Fibroblast of lung (primary cell): ENCODE results near the gene HSPA13. TPM values are rescaled to one million over a fixed set of nuclear protein-coding genes. Genes with fewer than 3 reads are reported as not detected.
"Not testable (repeated sequence)": the region's sequence is repeated elsewhere in the genome, so short reads cannot be mapped to it uniquely, and the experiment has no call there.

Experiments used
- DNase-seq, 2 donors: peaks; one replicate each; pipeline versions ENCODE4 v3.0.0 to v3.0.0-alpha.2; 2010; ENCODE audit warnings: low read depth in 2 of 2
- H2AFZ ChIP-seq: 2 replicates; pipeline ENCODE4 v1.5.1; 2012; ENCODE audit warnings: low read length, control low read depth, inconsistent platforms
- H3K27ac ChIP-seq: 2 replicates; pipeline ENCODE4 v1.5.1; 2011; ENCODE audit warnings: low read length, control low read depth; ENCODE audit not compliant: insufficient read depth
- H3K27me3 ChIP-seq: 2 replicates; pipeline ENCODE4 v1.5.1; 2011; ENCODE audit warnings: mild to moderate bottlenecking, low read length; ENCODE audit not compliant: control insufficient read depth, insufficient read depth
- H3K36me3 ChIP-seq: 2 replicates; pipeline ENCODE4 v1.5.1; 2011; ENCODE audit warnings: low read length; ENCODE audit not compliant: control insufficient read depth, insufficient read depth
- H3K4me1 ChIP-seq: 2 replicates; pipeline ENCODE4 v1.5.1; 2011; ENCODE audit warnings: low read length; ENCODE audit not compliant: control insufficient read depth, insufficient read depth; ENCODE audit errors: extremely low read depth
- H3K4me2 ChIP-seq: 2 replicates; pipeline ENCODE4 v1.5.1; 2011; ENCODE audit warnings: low read length, control low read depth; ENCODE audit not compliant: insufficient read depth; ENCODE audit errors: extremely low read depth
- H3K4me3 ChIP-seq, 4 experiments: fragments of 200-600 bp in 1 of 4; sonication (generic) in 1 of 4; replicated peaks in 1 of 4; 2 replicates each; pipeline ENCODE4 v1.5.1; 2011 to 2016; ENCODE audit warnings: low read length in 4 of 4, low read depth in 3 of 4, mild to moderate bottlenecking in 3 of 4, control low read depth in 2 of 4, inconsistent platforms in 1 of 4, mixed read lengths in 1 of 4; ENCODE audit not compliant: insufficient read depth in 1 of 4; ENCODE audit errors: control extremely low read depth in 1 of 4
- H3K79me2 ChIP-seq: 2 replicates; pipeline ENCODE4 v1.5.1; 2012; ENCODE audit warnings: mild to moderate bottlenecking, low read length, inconsistent platforms; ENCODE audit not compliant: control insufficient read depth, insufficient read depth
- H3K9ac ChIP-seq: 2 replicates; pipeline ENCODE4 v1.5.1; 2011; ENCODE audit warnings: mild to moderate bottlenecking, low read length, control low read depth; ENCODE audit not compliant: insufficient read depth
- H3K9me3 ChIP-seq: 2 replicates; pipeline ENCODE4 v1.5.1; 2012; ENCODE audit warnings: low read depth, low read length; ENCODE audit not compliant: control insufficient read depth, insufficient read depth
- H4K20me1 ChIP-seq: 2 replicates; pipeline ENCODE4 v1.5.1; 2011; ENCODE audit warnings: low read length; ENCODE audit not compliant: control insufficient read depth, insufficient read depth; ENCODE audit errors: extremely low read depth
- EZH2 ChIP-seq: IDR thresholded peaks from 2 replicates; pipeline ENCODE4 v1.5.1; 2012; ENCODE audit warnings: low read length, control low read depth, mild to moderate bottlenecking; ENCODE audit errors: missing control alignments
- polyA plus RNA-seq, 2 donors: library from polyadenylated mRNA; depleted of rRNA in 1 of 2; stranded (reverse) in 1 of 2; unstranded in 1 of 2; fragments of >200 nt; gene quantifications; 2 replicates each; pipeline ENCODE4 v1.2.1, GENCODE V29; 2011 to 2012; ENCODE audit warnings: missing spikeins in 1 of 2
- total RNA-seq: library from RNA; depleted of rRNA; stranded (reverse); fragments of >200 nt; gene quantifications from 2 replicates; pipeline ENCODE4 v1.2.1, GENCODE V29; 2014
- TF ChIP-seq, protein P1 (sequence below), 2 donors: IDR thresholded peaks in 1 of 2; conservative IDR thresholded peaks in 1 of 2; 1 replicate in 1 of 2; 2 replicates in 1 of 2; pipeline ENCODE4 v1.5.1; 2011 to 2012; ENCODE audit warnings: low read length in 2 of 2, control low read depth in 1 of 2, inconsistent platforms in 1 of 2, low read depth in 1 of 2, mild to moderate bottlenecking in 1 of 2

Gene HSPA13
- total and polyA plus RNA-seq, 2 donors (not counting 1 experiment from before 2014, with no cell fraction given): 39.5 to 63.6 TPM

DNA sequence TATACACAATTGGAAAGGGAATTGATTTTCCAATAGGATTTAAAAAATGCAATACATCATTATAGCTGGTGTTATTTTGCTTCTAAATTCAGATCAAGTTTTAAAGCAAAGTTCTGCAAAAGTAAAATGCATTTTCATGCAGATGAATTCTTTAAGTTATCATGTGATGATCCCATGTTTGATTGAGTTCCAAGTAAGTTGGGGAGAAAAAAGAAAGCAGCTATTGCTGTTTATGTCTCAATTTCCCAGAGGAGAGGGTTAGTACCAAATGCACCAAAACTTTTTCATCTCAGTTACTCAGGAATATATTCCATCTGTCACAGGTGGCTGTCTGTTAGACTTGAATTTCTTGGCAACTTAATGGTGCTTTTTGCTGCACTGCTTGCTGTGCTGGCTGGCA is 29.7 kb downstream of the HSPA13 start:
- TF ChIP-seq, protein P1, sequence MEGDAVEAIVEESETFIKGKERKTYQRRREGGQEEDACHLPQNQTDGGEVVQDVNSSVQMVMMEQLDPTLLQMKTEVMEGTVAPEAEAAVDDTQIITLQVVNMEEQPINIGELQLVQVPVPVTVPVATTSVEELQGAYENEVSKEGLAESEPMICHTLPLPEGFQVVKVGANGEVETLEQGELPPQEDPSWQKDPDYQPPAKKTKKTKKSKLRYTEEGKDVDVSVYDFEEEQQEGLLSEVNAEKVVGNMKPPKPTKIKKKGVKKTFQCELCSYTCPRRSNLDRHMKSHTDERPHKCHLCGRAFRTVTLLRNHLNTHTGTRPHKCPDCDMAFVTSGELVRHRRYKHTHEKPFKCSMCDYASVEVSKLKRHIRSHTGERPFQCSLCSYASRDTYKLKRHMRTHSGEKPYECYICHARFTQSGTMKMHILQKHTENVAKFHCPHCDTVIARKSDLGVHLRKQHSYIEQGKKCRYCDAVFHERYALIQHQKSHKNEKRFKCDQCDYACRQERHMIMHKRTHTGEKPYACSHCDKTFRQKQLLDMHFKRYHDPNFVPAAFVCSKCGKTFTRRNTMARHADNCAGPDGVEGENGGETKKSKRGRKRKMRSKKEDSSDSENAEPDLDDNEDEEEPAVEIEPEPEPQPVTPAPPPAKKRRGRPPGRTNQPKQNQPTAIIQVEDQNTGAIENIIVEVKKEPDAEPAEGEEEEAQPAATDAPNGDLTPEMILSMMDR (conservative IDR thresholded peaks at IDR 0.05 in 1 of 2, IDR thresholded peaks at IDR 0.05 in 1 of 2; ENCODE audit: low read depth in 1 of 2, low read length in 2 of 2): no peak
- TF ChIP-seq EZH2: no peak
- no peaks in the 10 kb centered on the region for H3K27me3 ChIP-seq
- no peak overlapping the region for H3K9ac ChIP-seq
- H3K4me3 ChIP-seq: no peak overlapping the region
- H3K36me3 ChIP-seq: no peaks in the 10 kb centered on the region
- H2AFZ ChIP-seq: no peak overlapping the region
- DNase-seq: no peak
- no peaks in the 10 kb centered on the region for H3K79me2 ChIP-seq
- no peak overlapping the region for H3K4me2 ChIP-seq
- no peaks in the 10 kb centered on the region for H3K4me1 ChIP-seq
- no peaks in the 10 kb centered on the region for H4K20me1 ChIP-seq
- H3K9me3 ChIP-seq: no peaks in the 10 kb centered on the region
- H3K27ac ChIP-seq: no peak overlapping the region

DNA sequence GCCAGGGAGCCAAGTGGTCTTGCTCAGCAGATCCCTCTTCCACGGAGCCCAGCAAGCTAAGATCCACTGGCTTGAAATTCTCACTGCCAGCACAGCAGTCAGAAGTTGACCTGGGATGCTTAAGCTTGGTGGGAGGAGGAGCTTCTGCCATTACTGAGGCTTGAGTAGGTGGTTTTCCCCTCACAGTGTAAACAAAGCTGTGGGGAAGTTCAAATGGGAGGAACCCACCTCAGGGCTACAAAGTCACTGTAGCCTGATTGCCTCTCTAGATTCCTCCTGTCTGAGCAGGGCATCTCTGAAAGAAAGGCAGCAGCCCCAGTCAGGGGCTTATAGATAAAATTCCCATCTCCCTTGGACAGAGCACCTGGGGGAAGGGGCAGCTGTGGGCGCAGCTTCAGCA is 55.6 kb downstream of the HSPA13 start:
- not testable (repeated sequence) for H3K4me3 ChIP-seq, H3K27me3 ChIP-seq, H3K36me3 ChIP-seq, H3K9me3 ChIP-seq, H3K4me2 ChIP-seq, H2AFZ ChIP-seq, DNase-seq, H3K4me1 ChIP-seq, H4K20me1 ChIP-seq, H3K9ac ChIP-seq, H3K79me2 ChIP-seq, H3K27ac ChIP-seq

DNA sequence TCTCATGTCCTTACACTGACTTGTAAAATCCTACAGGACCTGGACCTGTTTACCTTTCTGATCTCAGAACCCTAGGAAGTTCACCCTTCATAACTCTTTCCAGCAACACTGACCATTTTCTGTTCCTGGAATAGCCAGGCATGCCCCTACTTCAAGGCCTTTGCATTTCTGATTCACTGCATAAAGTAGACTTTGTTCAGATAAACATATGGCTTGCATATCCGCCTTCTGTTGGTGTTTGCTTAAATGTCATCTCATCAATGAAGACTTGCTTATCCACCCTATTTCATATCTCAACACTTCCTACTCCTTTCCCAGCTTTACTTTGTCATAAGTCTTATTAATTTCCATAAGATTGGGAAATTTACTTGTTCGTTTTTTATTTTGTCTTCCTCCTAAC is 57.4 kb downstream of the HSPA13 start:
- Histone ChIP-seq H3K4me2 (no peak overlapping the region), H3K4me3 (no peak overlapping the region), H3K9me3 (no peaks in the 10 kb centered on the region), H3K27ac (no peak overlapping the region), H3K4me1 (no peaks in the 10 kb centered on the region), H2AFZ (no peak overlapping the region), H4K20me1 (no peaks in the 10 kb centered on the region), H3K79me2 (no peaks in the 10 kb centered on the region), H3K27me3 (no peaks in the 10 kb centered on the region), H3K9ac (no peak overlapping the region), H3K36me3 (no peaks in the 10 kb centered on the region)
- TF ChIP-seq, protein P1 (conservative IDR thresholded peaks at IDR 0.05 in 1 of 2, IDR thresholded peaks at IDR 0.05 in 1 of 2; ENCODE audit: low read depth in 1 of 2, low read length in 2 of 2): no peak
- TF ChIP-seq EZH2: no peak
- DNase-seq: no peak

Other genes starting within 250 kb of the HSPA13 start
- gene LIPI, start 172.2 kb downstream of the HSPA13 start, total RNA-seq: not detected in 2 replicates
- not detected in 2 replicates for gene LIPI, start 172.2 kb downstream of the HSPA13 start, polyA plus RNA-seq
- under 0.01 and 0.17 TPM in 2 replicates for gene RBM11, start 167.0 kb downstream of the HSPA13 start, total RNA-seq
- 0.07 and 0.11 TPM in 2 replicates for gene RBM11, start 167.0 kb downstream of the HSPA13 start, polyA plus RNA-seq
- not detected in 2 replicates for gene SAMSN1, start 163.2 kb upstream of the HSPA13 start, total RNA-seq
- gene SAMSN1, start 163.2 kb upstream of the HSPA13 start, polyA plus RNA-seq: not detected in 2 replicates